Natural killer cell (primary cell): ENCODE data around the gene TRIB2. TPM values are rescaled to one million over a fixed set of nuclear protein-coding genes. Genes with fewer than 3 reads are reported as not detected.
A peak's percentile ranks its signal among the peaks of the same experiment; 100 is the strongest.

ENCODE experiments used
- ATAC-seq, 3 donors: fragments of 150-1000 bp in 2 of 3; fragments of 200-7000 bp in 1 of 3; cut with Tn5 transposase; 1 replicate in 1 of 3; 2 replicates in 2 of 3; pipeline ENCODE4 v1.10.0; 2021; ENCODE audit warnings: mild to moderate bottlenecking in 2 of 3, moderate library complexity in 2 of 3
- DNase-seq, 2 donors: peaks; one replicate each; pipeline versions ENCODE4 v3.0.0 to v3.0.0-alpha.2; 2013 to 2021; ENCODE audit warnings: mixed read lengths in 1 of 2
- H3K27ac ChIP-seq: one replicate; pipeline ENCODE4 v1.5.1; 2013; ENCODE audit warnings: mild to moderate bottlenecking, low read length
- H3K27me3 ChIP-seq: one replicate; pipeline ENCODE4 v1.6.1; 2013; ENCODE audit warnings: low read length; ENCODE audit not compliant: control insufficient read depth, insufficient read depth
- H3K36me3 ChIP-seq: one replicate; pipeline ENCODE4 v1.6.1; 2013; ENCODE audit warnings: low read length; ENCODE audit not compliant: control insufficient read depth, insufficient read depth
- H3K4me1 ChIP-seq: one replicate; pipeline ENCODE4 v1.6.1; 2013; ENCODE audit warnings: low read length; ENCODE audit not compliant: control insufficient read depth, insufficient read depth
- H3K4me3 ChIP-seq: one replicate; pipeline ENCODE4 v1.5.1; 2013; ENCODE audit warnings: low read length
- H3K9me3 ChIP-seq: one replicate; pipeline ENCODE4 v1.6.1; 2013; ENCODE audit warnings: low read length; ENCODE audit not compliant: control insufficient read depth, insufficient read depth
- H3K27ac Mint-ChIP-seq, 2 donors: one replicate each; pipeline ENCODE4 v1.8.0; 2022; ENCODE audit warnings: mild to moderate bottlenecking in 2 of 2, mixed read lengths in 2 of 2, moderate library complexity in 1 of 2
- H3K27me3 Mint-ChIP-seq, 2 donors: one replicate each; pipeline ENCODE4 v1.8.0; 2022; ENCODE audit warnings: low read depth in 2 of 2, mixed read lengths in 2 of 2
- H3K36me3 Mint-ChIP-seq: one replicate; pipeline ENCODE4 v1.8.0; 2022; ENCODE audit warnings: mixed read lengths
- H3K4me1 Mint-ChIP-seq, 2 donors: one replicate each; pipeline ENCODE4 v1.8.0; 2022; ENCODE audit warnings: mixed read lengths in 2 of 2
- H3K4me3 Mint-ChIP-seq: one replicate; pipeline ENCODE4 v1.8.0; 2022; ENCODE audit warnings: mild to moderate bottlenecking, moderate library complexity, mixed read lengths
- H3K9me3 Mint-ChIP-seq, 2 donors: one replicate each; pipeline ENCODE4 v1.8.0; 2022; ENCODE audit warnings: mixed read lengths in 2 of 2
- CTCF ChIP-seq: fragments of 200-600 bp; IDR thresholded peaks from one replicate; pipeline ENCODE4 v1.8.0; 2022; ENCODE audit warnings: antibody characterized with exemption
- WGBS: methylation state at CpG from one replicate; pipeline ENCODE4 v1.1.7; 2013; ENCODE audit warnings: missing lambda C conversion rate; ENCODE audit not compliant: insufficient coverage; 5-methylcytosine and 5-hydroxymethylcytosine counted together
- intact Hi-C: fragments of 100-400 bp; cut with micrococcal nuclease; formaldehyde crosslinking; loops from one replicate; pipeline ENCODE4 v1.14.2; 2022
- total RNA-seq, 4 donors: library from RNA; stranded (reverse); fragments of 120-200 nt in 1 of 4; gene quantifications; one replicate each; pipeline versions ENCODE4 v1.2.3 to v1.2.4, GENCODE V29; 2013 to 2022

TRIB2 gene
- total RNA-seq, 3 donors from 2014 or later (not counting 1 experiment from before 2014, with no cell fraction given) = 68.1 to 87.4 (median 84.5) TPM

DNA sequence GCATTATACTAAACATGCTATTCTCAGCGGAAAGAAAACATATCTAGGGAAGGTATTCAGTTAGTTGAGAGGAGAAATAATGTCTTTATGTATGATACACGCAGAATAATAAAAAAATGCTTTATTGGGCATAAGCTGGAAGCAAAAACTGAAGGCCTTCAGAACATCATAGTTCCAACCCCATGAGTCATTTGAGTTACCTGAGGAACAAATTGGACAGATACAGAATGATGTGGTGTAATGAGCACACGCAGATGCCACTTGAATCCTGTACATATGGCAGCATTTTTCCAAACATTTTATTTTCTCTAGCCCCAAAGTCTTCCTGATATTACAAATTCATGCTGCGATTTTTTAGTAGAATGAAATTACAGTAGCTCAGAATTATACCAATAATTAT is 23.2 kb upstream of the TRIB2 start:
- Mint-ChIP-seq H3K9me3 (peaks cover 0 to 5% of the 10 kb centered on the region in 2 donors), H3K36me3 (peaks cover 10% of the 10 kb centered on the region), H3K27me3 (peaks cover 0 to 8% of the 10 kb centered on the region in 2 donors), H3K4me3 (no peak overlapping the region), H3K27ac (no peak overlapping the region), H3K4me1 (no peaks in the 10 kb centered on the region)
- ATAC-seq (no peak), DNase-seq (no peak)
- TF ChIP-seq CTCF = no peak
- Histone ChIP-seq H3K27me3 (no peaks in the 10 kb centered on the region), H3K36me3 (no peaks in the 10 kb centered on the region), H3K27ac (no peak overlapping the region), H3K9me3 (peaks cover 4% of the 10 kb centered on the region), H3K4me1 (no peaks in the 10 kb centered on the region), H3K4me3 (no peak overlapping the region)
- 100% methylated on average over 3 of the region's 4 CpGs for WGBS
- intact Hi-C loops = no loop called here

- ATAC-seq (peak in 1 of 3 donors; percentile 68), DNase-seq (no peak)
- no peak overlapping the region for H3K4me3 ChIP-seq
- Mint-ChIP-seq H3K36me3 (peaks cover 2% of the 10 kb centered on the region), H3K27ac (no peak overlapping the region), H3K9me3 (no peaks in the 10 kb centered on the region), H3K4me1 (no peaks in the 10 kb centered on the region), H3K27me3 (peaks cover 0 to 2% of the 10 kb centered on the region in 2 donors), H3K4me3 (no peak overlapping the region)
- H3K36me3 ChIP-seq = no peaks in the 10 kb centered on the region
- H3K4me1 ChIP-seq = no peaks in the 10 kb centered on the region
- H3K27ac ChIP-seq = no peak overlapping the region
- intact Hi-C loops = no loop called here
- TF ChIP-seq CTCF = no peak
- WGBS = no CpG with 5 or more reads among the region's 1 CpG
- H3K9me3 ChIP-seq = peaks cover 4% of the 10 kb centered on the region
- H3K27me3 ChIP-seq = no peaks in the 10 kb centered on the region
Observed at GRCh38 chr2:12694990-12695774, 21.6 kb upstream of the TRIB2 start.

DNA sequence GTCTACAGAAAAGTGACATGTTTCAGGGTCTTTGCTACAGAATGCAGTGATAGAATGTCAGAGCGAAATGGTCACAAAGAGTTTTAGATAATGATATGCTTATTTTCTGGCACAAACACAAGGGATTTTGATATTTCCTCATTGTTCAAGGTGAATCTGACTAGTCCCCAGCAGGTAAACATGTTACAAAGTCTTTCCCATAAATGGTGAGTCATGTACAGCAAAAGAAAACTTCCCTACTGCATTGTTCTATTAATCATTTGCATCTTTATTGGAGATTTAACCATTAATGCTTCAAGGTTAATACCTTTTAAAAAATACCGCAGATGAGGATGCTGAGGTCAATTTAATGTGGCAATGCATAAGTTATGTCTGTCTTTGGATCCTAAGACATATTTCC is 19.1 kb upstream of the TRIB2 start:
- DNase-seq (no peak), ATAC-seq (no peak)
- Histone ChIP-seq H3K9me3 (no peaks in the 10 kb centered on the region), H3K4me3 (no peak overlapping the region), H3K4me1 (no peaks in the 10 kb centered on the region), H3K36me3 (no peaks in the 10 kb centered on the region), H3K27me3 (no peaks in the 10 kb centered on the region), H3K27ac (no peak overlapping the region)
- Mint-ChIP-seq H3K9me3 (no peaks in the 10 kb centered on the region), H3K4me3 (no peak overlapping the region), H3K36me3 (no peaks in the 10 kb centered on the region), H3K27me3 (peaks cover 0 to 8% of the 10 kb centered on the region in 2 donors), H3K4me1 (peaks cover 12 to 14% of the 10 kb centered on the region in 2 donors), H3K27ac (no peak overlapping the region)
- no peak for TF ChIP-seq CTCF
- 100% methylated on average over 1 of the region's 2 CpGs for WGBS
- intact Hi-C loops = no loop called here

DNA sequence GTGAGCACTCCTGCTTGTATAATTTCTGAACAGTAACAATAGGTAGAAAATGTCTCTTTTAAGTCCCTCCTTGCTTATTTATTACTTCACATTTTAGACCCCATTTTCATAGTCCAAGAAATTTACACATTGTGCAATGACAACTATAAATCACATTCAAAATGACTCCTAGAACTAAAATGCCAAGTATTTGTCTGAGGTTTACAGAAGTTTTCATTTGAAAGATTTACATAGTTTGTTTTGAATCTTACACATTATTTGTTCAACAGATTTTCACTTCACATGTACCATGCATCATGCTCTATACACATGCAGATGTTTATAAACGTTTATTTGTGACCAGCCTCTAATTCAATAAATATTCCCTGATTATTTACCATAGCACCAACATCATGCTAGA is 15.7 kb upstream of the TRIB2 start:
- Histone ChIP-seq H3K27ac (no peak overlapping the region), H3K4me1 (peaks cover 10% of the 10 kb centered on the region), H3K4me3 (no peak overlapping the region), H3K36me3 (no peaks in the 10 kb centered on the region), H3K27me3 (no peaks in the 10 kb centered on the region), H3K9me3 (peaks cover 5% of the 10 kb centered on the region)
- H3K36me3 Mint-ChIP-seq = no peaks in the 10 kb centered on the region
- no peak for ATAC-seq
- peaks cover 2% of the 10 kb centered on the region in 2 donors for H3K9me3 Mint-ChIP-seq
- no peak overlapping the region for H3K4me3 Mint-ChIP-seq
- DNase-seq = no peak
- WGBS = 100% methylated on average over 1 of the region's 1 CpG
- peaks cover 0 to 8% of the 10 kb centered on the region in 2 donors for H3K27me3 Mint-ChIP-seq
- no peak for TF ChIP-seq CTCF
- intact Hi-C loops = no loop called here
- H3K27ac Mint-ChIP-seq = no peak overlapping the region
- peaks cover 34 to 37% of the 10 kb centered on the region in 2 donors for H3K4me1 Mint-ChIP-seq
